ENCODE data around the gene ADARB2. TPM values are rescaled to one million over a fixed set of nuclear protein-coding genes. Genes with fewer than 3 reads are reported as not detected.

The ADARB2 gene
- total and polyA plus RNA-seq, 2 experiments from 2014 or later = 0.13 to 0.48 TPM

DNA sequence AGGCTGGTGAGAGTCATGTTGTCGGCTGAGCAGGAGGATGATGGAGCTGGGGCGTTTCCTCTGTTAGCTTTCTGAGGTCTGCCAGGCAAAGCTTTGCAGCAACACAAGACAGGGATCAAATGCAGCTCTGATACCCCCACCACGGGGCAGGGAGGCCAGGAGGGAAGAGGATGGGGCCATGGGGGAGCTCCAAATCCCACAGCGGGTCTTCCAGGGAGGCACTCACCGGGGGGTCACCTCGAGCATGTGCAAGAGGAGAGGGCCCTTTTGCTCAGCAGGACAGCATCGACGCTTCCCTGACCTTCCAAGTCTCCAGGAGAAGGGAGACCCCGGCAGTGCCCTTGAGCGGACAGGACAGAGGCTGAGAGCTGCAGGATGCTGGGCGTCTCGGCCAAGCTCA is 553.6 kb downstream of the ADARB2 start:
- no peak for TF ChIP-seq EZH2 (IDR thresholded peaks at IDR 0.05; ENCODE audit: borderline replicate concordance)
- TF ChIP-seq EZH2phosphoT487 (IDR thresholded peaks at IDR 0.05; ENCODE audit: low read depth, severe bottlenecking, unreplicated experiment) = no peak
- TF ChIP-seq, protein P1, sequence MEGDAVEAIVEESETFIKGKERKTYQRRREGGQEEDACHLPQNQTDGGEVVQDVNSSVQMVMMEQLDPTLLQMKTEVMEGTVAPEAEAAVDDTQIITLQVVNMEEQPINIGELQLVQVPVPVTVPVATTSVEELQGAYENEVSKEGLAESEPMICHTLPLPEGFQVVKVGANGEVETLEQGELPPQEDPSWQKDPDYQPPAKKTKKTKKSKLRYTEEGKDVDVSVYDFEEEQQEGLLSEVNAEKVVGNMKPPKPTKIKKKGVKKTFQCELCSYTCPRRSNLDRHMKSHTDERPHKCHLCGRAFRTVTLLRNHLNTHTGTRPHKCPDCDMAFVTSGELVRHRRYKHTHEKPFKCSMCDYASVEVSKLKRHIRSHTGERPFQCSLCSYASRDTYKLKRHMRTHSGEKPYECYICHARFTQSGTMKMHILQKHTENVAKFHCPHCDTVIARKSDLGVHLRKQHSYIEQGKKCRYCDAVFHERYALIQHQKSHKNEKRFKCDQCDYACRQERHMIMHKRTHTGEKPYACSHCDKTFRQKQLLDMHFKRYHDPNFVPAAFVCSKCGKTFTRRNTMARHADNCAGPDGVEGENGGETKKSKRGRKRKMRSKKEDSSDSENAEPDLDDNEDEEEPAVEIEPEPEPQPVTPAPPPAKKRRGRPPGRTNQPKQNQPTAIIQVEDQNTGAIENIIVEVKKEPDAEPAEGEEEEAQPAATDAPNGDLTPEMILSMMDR (IDR thresholded peaks at IDR 0.05; ENCODE audit: poor library complexity) = no peak
- Histone ChIP-seq H2AFZ (no peak overlapping the region), H3K9me3 (ENCODE audit: low read depth) (no peaks in the 10 kb centered on the region), H3K79me2 (no peaks in the 10 kb centered on the region), H4K20me1 (ENCODE audit: insufficient read depth, poor library complexity, severe bottlenecking) (no peaks in the 10 kb centered on the region), H3K4me1 (ENCODE audit: insufficient read depth) (no peaks in the 10 kb centered on the region), H3K27ac (no peak overlapping the region), H3K4me3 (no peak overlapping the region), H3K4me2 (no peak overlapping the region), H3K36me3 (replicated peaks; ENCODE audit: insufficient read depth, low read depth) (no peaks in the 10 kb centered on the region), H3K9me2 (replicated peaks; ENCODE audit: insufficient read depth) (no peaks in the 10 kb centered on the region), H3K27me3 (no peaks in the 10 kb centered on the region)
- 76% methylated on average over 12 of the region's 12 CpGs for WGBS (ENCODE audit: low lambda C conversion rate, missing lambda C conversion rate)
- no peak for DNase-seq (ENCODE audit: low spot score)

DNA sequence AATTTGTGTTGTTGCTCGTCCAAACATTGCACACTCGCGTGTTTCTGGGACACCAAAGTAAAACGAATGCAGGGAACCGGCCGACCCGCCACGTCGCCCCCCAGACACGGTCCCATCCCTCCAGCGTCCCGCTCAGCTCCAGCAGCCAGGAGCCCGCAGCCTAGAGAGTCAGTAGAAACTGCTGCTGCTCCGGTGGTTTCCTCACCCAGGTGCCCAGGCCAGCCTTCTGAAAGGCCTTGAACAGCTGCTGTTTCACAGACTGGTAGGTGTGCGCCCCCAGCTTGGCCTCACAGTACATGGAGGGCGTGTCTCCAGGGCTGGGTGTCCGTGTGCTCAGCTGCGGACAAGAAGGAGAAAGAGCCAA is 554.3 kb downstream of the ADARB2 start:
- no peaks in the 10 kb centered on the region for H3K9me2 ChIP-seq (replicated peaks; ENCODE audit: insufficient read depth)
- no peaks in the 10 kb centered on the region for H3K27me3 ChIP-seq
- 89% methylated on average over 18 of the region's 18 CpGs for WGBS (ENCODE audit: low lambda C conversion rate, missing lambda C conversion rate)
- H3K9me3 ChIP-seq (ENCODE audit: low read depth) = no peaks in the 10 kb centered on the region
- H2AFZ ChIP-seq = no peak overlapping the region
- no peaks in the 10 kb centered on the region for H4K20me1 ChIP-seq (ENCODE audit: insufficient read depth, poor library complexity, severe bottlenecking)
- TF ChIP-seq EZH2phosphoT487 (IDR thresholded peaks at IDR 0.05; ENCODE audit: low read depth, severe bottlenecking, unreplicated experiment) (no peak), EZH2 (IDR thresholded peaks at IDR 0.05; ENCODE audit: borderline replicate concordance) (no peak)
- TF ChIP-seq, protein P1 (IDR thresholded peaks at IDR 0.05; ENCODE audit: poor library complexity) = no peak
- no peak overlapping the region for H3K4me2 ChIP-seq
- no peaks in the 10 kb centered on the region for H3K4me1 ChIP-seq (ENCODE audit: insufficient read depth)
- no peaks in the 10 kb centered on the region for H3K79me2 ChIP-seq
- H3K4me3 ChIP-seq = no peak overlapping the region
- no peak overlapping the region for H3K27ac ChIP-seq
- H3K36me3 ChIP-seq (replicated peaks; ENCODE audit: insufficient read depth, low read depth) = no peaks in the 10 kb centered on the region
- peak; percentile 30 for DNase-seq (ENCODE audit: low spot score)

DNA sequence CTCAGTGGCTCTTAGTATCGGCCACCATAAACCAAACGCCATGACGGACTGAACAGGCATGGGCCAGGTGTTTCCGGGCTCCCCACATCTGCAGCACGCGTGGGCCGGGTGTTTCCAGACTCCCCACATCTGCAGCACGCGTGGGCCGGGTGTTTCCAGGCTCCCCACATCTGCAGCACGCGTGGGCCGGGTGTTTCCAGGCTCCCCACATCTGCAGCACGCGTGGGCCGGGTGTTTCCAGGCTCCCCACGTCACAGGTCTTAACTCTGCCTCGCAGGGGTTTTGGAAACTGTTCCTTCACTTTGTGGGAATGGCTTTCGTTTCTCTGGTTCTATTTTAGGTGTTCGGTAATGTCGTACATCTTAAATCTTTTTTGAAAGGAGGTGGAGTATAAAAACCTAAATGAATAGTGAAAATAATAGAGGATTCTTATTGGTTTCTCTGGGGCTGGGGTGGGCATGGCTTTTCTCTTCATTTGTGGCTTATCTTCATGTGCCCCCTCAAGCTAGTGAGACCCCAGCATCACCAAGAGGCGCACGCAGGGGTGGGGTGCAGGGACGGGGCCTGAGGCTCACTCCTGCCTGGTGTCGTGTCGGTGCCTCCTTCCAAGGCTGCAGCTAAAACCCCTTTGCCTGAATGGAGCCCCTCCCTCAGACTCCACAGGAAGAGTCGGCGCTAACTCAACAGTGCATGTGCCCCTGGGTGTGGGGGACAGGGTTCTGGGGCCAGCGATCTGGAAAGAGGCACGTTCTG is 554.9 kb downstream of the ADARB2 start:
- TF ChIP-seq, protein P1 (IDR thresholded peaks at IDR 0.05; ENCODE audit: poor library complexity) = no peak
- TF ChIP-seq EZH2phosphoT487 (IDR thresholded peaks at IDR 0.05; ENCODE audit: low read depth, severe bottlenecking, unreplicated experiment) (no peak), EZH2 (IDR thresholded peaks at IDR 0.05; ENCODE audit: borderline replicate concordance) (no peak)
- Histone ChIP-seq H3K4me1 (ENCODE audit: insufficient read depth) (no peaks in the 10 kb centered on the region), H3K27me3 (no peaks in the 10 kb centered on the region), H3K9me3 (ENCODE audit: low read depth) (no peaks in the 10 kb centered on the region), H3K4me3 (no peak overlapping the region), H3K9me2 (replicated peaks; ENCODE audit: insufficient read depth) (no peaks in the 10 kb centered on the region), H3K36me3 (replicated peaks; ENCODE audit: insufficient read depth, low read depth) (no peaks in the 10 kb centered on the region), H3K4me2 (no peak overlapping the region), H3K79me2 (no peaks in the 10 kb centered on the region), H2AFZ (no peak overlapping the region), H4K20me1 (ENCODE audit: insufficient read depth, poor library complexity, severe bottlenecking) (no peaks in the 10 kb centered on the region), H3K27ac (no peak overlapping the region)
- WGBS (ENCODE audit: low lambda C conversion rate, missing lambda C conversion rate) = 96% methylated on average over 30 of the region's 30 CpGs
- DNase-seq (ENCODE audit: low spot score) = no peak

Data from hepatocyte (in vitro differentiated cells).